OCI-LY1 (cell line): ENCODE measurements around the gene DEPDC5.

ENCODE experiments used
- H2AFZ ChIP-seq: fragments of 200-600 bp; sonication (generic), shearing (Covaris generic); 2 replicates; pipeline ENCODE4 v1.6.0; 2014; ENCODE audit warnings: antibody characterized with exemption, mild to moderate bottlenecking, low read length
- H3F3A ChIP-seq: fragments of 200-600 bp; sonication (generic), shearing (Covaris generic); 2 replicates; pipeline ENCODE4 v1.6.0; 2014; ENCODE audit warnings: mild to moderate bottlenecking, antibody characterized with exemption, low read length, moderate library complexity; ENCODE audit not compliant: insufficient read depth
- H3K27ac ChIP-seq: fragments of 200-600 bp; sonication (generic); 2 replicates; pipeline ENCODE4 v1.5.1; 2014; ENCODE audit warnings: low read length, mixed run types, mild to moderate bottlenecking, low read depth; ENCODE audit not compliant: poor library complexity, severe bottlenecking
- H3K27me3 ChIP-seq: fragments of 200-600 bp; sonication (generic); 2 replicates; pipeline ENCODE4 v1.6.0; 2014; ENCODE audit warnings: antibody characterized with exemption, mild to moderate bottlenecking, low read length, moderate library complexity; ENCODE audit not compliant: insufficient read depth
- H3K36me3 ChIP-seq: fragments of 200-600 bp; sonication (generic); 2 replicates; pipeline ENCODE4 v1.6.1; 2014; ENCODE audit warnings: mild to moderate bottlenecking, antibody characterized with exemption, low read length, moderate library complexity, mixed read lengths; ENCODE audit not compliant: insufficient read depth
- H3K4me1 ChIP-seq: fragments of 200-600 bp; sonication (generic); 2 replicates; pipeline ENCODE4 v1.5.1; 2014; ENCODE audit warnings: mild to moderate bottlenecking, low read length, moderate library complexity; ENCODE audit not compliant: insufficient read depth, severe bottlenecking
- H3K4me2 ChIP-seq: fragments of 200-600 bp; sonication (generic), shearing (Covaris generic); 2 replicates; pipeline ENCODE4 v1.6.1; 2014; ENCODE audit warnings: low read length
- H3K4me3 ChIP-seq: fragments of 200-600 bp; sonication (generic); 2 replicates; pipeline ENCODE4 v1.5.1; 2014; ENCODE audit warnings: low read length, low read depth, mild to moderate bottlenecking, mixed read lengths; ENCODE audit not compliant: poor library complexity, severe bottlenecking
- H3K79me2 ChIP-seq: fragments of 200-600 bp; shearing (Covaris generic); 2 replicates; pipeline ENCODE4 v1.6.1; 2016; ENCODE audit warnings: mixed run types, low read length, mixed read lengths; ENCODE audit not compliant: insufficient read depth
- H3K9ac ChIP-seq: fragments of 200-600 bp; sonication (generic), shearing (Covaris generic); 2 replicates; pipeline ENCODE4 v1.6.1; 2014; ENCODE audit warnings: mild to moderate bottlenecking, low read length, mixed read lengths
- H3K9me2 ChIP-seq: fragments of 200-600 bp; sonication (generic), shearing (Covaris generic); 2 replicates; pipeline ENCODE4 v1.6.1; 2014; ENCODE audit warnings: low read depth, mild to moderate bottlenecking, low read length, mixed read lengths
- H3K9me3 ChIP-seq: fragments of 200-600 bp; shearing (Covaris generic); 2 replicates; pipeline ENCODE4 v1.6.1; 2014; ENCODE audit warnings: low read length, mixed read lengths
- H4K20me1 ChIP-seq: fragments of 200-600 bp; sonication (generic), shearing (Covaris generic); 2 replicates; pipeline ENCODE4 v1.6.0; 2016; ENCODE audit warnings: mild to moderate bottlenecking, low read length; ENCODE audit not compliant: insufficient read depth
- CTCF ChIP-seq: fragments of 200-600 bp; sonication (generic), shearing (Covaris generic); IDR thresholded peaks from 2 replicates; pipeline ENCODE4 v1.5.1; 2017; ENCODE audit warnings: mild to moderate bottlenecking, antibody characterized with exemption, low read length, moderate library complexity, mixed read lengths
- EZH2 ChIP-seq: fragments of 200-600 bp; sonication (generic), shearing (Covaris generic); IDR thresholded peaks from 2 replicates; pipeline ENCODE4 v1.8.0; 2017; ENCODE audit warnings: borderline replicate concordance, mixed run types, mild to moderate bottlenecking, antibody characterized with exemption, low read length, moderate library complexity, mixed read lengths

DEPDC5 gene

GRCh38 chr22:31879585-31879984 lies 125.8 kb downstream of the DEPDC5 start:
- no peaks in the 10 kb centered on the region for H3K9me2 ChIP-seq
- H3K4me1 ChIP-seq: no peaks in the 10 kb centered on the region
- no peaks in the 10 kb centered on the region for H3K27me3 ChIP-seq
- no peak overlapping the region for H2AFZ ChIP-seq
- H3K27ac ChIP-seq: no peak overlapping the region
- H3K4me3 ChIP-seq: no peak overlapping the region
- no peaks in the 10 kb centered on the region for H3K9me3 ChIP-seq
- TF ChIP-seq CTCF: no peak
- TF ChIP-seq EZH2: no peak
- no peak overlapping the region for H3K9ac ChIP-seq
- H4K20me1 ChIP-seq: no peaks in the 10 kb centered on the region
- H3K36me3 ChIP-seq: peaks cover 48% of the 10 kb centered on the region; the same call in 1 of the 2 replicates
- H3K79me2 ChIP-seq: no peaks in the 10 kb centered on the region
- H3F3A ChIP-seq: no peaks in the 10 kb centered on the region
- no peak overlapping the region for H3K4me2 ChIP-seq

- Histone ChIP-seq H2AFZ (no peak overlapping the region), H3K9me3 (no peaks in the 10 kb centered on the region), H3F3A (no peaks in the 10 kb centered on the region), H3K27ac (no peak overlapping the region), H3K79me2 (no peaks in the 10 kb centered on the region), H3K27me3 (no peaks in the 10 kb centered on the region), H3K36me3 (peaks cover 43% of the 10 kb centered on the region; the same call in 1 of the 2 replicates), H3K9me2 (no peaks in the 10 kb centered on the region), H3K9ac (no peak overlapping the region), H3K4me1 (no peaks in the 10 kb centered on the region), H4K20me1 (no peaks in the 10 kb centered on the region), H3K4me2 (no peak overlapping the region), H3K4me3 (no peak overlapping the region)
- no peak for TF ChIP-seq EZH2
- no peak for TF ChIP-seq CTCF
Measured at GRCh38 chr22:31881200-31881599, 127.4 kb downstream of the DEPDC5 start.

- no peaks in the 10 kb centered on the region for H3K79me2 ChIP-seq
- H3F3A ChIP-seq: no peaks in the 10 kb centered on the region
- no peak overlapping the region for H3K9ac ChIP-seq
- H3K4me3 ChIP-seq: no peak overlapping the region
- H3K4me1 ChIP-seq: no peaks in the 10 kb centered on the region
- peaks cover 36% of the 10 kb centered on the region; the same call in 1 of the 2 replicates for H3K36me3 ChIP-seq
- H3K4me2 ChIP-seq: no peak overlapping the region
- no peaks in the 10 kb centered on the region for H3K9me2 ChIP-seq
- no peak overlapping the region for H3K27ac ChIP-seq
- H4K20me1 ChIP-seq: no peaks in the 10 kb centered on the region
- no peaks in the 10 kb centered on the region for H3K27me3 ChIP-seq
- no peak for TF ChIP-seq CTCF
- TF ChIP-seq EZH2: no peak
- H3K9me3 ChIP-seq: no peaks in the 10 kb centered on the region
- H2AFZ ChIP-seq: no peak overlapping the region
Measured at GRCh38 chr22:31881865-31882264, 128.0 kb downstream of the DEPDC5 start.
